SW480 (cell line): ENCODE results near the gene RAP1GAP.
"Not testable (repeated sequence)": the region's sequence is repeated elsewhere in the genome, so short reads cannot be mapped to it uniquely, and the experiment has no call there.

ENCODE experiments used
- DNase-seq: peaks from one replicate; pipeline ENCODE4 v3.0.0-alpha.2; 2016; ENCODE audit warnings: low spot score

The RAP1GAP gene

GRCh38 chr1:21644348-21644747 is 24.8 kb downstream of the RAP1GAP start:
- DNase-seq, result no peak

- no peak for DNase-seq
Measured at GRCh38 chr1:21643624-21644023, 25.5 kb downstream of the RAP1GAP start.

DNA sequence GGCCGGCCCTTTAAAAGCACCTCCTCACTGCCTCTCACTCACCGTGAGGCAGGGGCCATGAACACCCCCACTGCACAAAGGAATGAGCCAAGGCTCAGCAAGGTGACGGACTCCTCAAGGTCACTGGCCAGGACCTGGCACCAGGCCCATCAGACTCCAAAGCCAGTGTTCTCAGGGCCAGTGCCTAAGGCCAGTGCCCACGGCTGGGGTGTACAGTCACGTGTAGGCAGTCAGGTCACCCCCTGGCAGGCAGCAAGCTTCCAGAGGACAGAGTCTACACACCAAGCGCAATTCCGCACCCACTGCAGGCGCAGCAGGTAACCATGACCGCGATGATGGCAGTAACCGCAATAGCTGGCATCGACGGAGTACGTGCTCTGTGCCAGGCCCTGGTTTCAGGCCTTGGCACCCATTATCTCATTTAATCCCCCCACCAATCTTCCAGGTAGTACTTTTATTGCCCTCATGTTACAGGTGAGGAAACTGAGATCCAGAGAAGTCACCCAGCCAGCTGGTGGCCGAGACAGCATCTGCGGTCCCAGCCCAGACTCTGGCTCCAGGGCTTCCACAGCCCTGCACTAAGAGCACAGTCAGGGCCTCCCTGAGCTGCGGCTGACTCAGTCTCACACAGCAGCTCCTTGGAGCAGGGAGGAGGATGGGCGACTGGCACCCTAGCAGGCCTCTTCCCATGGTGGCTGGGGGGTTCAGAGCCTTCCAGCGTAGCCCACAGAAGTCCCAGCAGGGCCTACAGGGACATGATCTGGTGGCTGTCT is 27.0 kb downstream of the RAP1GAP start:
- no peak for DNase-seq

GRCh38 chr1:21641537-21641936 is 27.6 kb downstream of the RAP1GAP start:
- no peak for DNase-seq

- DNase-seq, result no peak
Measured at GRCh38 chr1:21641076-21641475, 28.1 kb downstream of the RAP1GAP start.

DNA sequence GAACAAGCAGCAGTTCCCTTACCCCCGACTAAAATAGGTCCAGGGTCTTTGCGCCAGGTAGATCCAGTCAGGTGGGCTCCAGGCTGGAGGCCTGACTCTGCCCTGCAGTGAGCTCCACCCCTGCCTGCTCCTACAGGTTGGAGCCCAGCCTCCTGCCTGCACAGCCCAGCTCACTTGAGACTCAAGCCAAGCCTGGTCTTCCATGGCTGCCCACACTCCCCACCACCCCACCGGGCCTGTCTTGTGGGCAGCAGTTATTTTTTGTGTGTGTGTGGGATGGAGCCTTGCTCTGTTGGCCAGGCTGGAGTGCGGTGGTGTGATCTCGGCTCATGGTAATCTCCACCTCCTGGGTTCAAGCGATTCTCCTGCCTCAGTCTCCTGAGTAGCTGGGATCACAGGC is 28.5 kb downstream of the RAP1GAP start:
- DNase-seq, result no peak

DNA sequence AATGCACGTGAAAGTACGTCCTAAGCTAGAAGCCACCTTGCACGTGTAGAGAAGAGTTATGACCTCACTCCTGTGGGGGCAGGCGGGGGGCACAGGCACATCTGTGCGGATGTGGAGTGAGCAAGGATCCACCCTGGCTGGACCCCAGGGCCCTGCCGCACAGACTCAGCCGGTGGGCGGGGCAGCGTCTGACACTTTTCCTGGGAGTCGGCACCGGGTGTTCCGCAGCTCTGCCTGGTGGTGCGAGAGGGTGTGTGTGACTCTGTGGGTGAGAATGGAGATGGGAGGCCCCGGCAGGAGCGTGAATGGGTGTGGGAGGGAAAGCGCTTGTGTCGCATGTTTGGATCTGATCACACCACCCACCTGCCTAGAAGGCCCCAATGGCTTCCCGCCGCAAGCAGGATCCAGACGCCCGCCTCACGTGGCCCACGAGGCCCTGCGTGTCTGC is 29.5 kb downstream of the RAP1GAP start:
- no peak for DNase-seq

DNA sequence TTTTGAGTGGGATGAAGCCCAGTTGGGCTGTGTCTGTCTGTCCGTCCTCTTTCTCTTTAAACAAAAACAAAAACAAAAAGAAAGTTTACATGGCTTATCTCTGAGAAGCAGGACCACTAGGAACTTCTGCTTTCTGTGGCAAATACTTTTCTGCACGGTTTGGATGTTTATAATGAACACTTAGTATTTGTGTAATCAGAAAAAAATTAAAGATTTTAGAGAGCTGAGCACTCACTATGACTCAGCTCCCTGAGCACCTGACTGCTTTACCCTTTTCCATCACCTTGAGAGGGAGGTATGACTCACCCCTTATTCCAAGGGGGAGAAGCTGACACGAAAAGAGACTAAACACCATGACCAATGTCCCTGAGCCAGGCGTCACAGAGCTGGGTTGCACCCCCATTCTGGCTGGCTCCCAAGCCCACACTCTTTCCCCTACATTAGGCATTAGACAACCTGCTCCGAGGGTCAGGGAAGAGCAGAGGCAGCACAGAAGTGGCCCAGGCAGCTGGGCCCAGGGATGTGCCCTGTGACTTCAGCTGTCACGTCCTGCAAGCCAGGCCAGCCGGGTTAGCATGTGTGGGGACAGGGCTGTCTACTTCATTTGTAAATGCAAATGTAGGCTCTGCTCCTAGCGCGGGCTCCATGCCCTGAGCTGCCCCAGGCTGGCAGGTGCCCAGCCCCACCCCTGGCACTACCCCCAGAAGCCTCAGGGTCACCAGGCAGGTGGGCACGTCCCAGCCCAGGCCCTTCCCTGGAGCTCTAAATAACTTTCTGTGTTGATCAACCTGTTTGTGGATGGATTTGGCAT is 30.4 kb downstream of the RAP1GAP start:
- DNase-seq, result peak; percentile 81

GRCh38 chr1:21637514-21637913 is 31.6 kb downstream of the RAP1GAP start:
- no peak for DNase-seq

DNA sequence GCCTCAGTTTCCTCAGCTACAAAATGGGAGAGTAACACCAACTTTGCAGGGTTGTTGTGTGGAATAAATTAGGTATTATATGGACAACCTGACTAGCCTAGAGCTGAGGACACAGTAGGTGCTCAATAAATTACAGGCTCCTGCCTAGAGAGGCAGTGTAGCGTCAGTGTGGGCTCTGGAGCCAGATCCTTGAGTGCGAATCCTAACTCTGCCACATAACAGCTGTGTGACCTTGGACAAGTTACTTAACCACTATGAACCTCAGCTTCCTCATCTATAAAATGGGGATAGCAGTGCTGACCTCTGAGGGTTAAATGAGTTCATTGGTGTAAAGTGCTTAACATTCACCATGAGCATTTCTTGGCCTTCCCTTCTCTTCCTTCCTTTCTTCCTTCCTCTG is 33.1 kb downstream of the RAP1GAP start:
- no peak for DNase-seq

DNA sequence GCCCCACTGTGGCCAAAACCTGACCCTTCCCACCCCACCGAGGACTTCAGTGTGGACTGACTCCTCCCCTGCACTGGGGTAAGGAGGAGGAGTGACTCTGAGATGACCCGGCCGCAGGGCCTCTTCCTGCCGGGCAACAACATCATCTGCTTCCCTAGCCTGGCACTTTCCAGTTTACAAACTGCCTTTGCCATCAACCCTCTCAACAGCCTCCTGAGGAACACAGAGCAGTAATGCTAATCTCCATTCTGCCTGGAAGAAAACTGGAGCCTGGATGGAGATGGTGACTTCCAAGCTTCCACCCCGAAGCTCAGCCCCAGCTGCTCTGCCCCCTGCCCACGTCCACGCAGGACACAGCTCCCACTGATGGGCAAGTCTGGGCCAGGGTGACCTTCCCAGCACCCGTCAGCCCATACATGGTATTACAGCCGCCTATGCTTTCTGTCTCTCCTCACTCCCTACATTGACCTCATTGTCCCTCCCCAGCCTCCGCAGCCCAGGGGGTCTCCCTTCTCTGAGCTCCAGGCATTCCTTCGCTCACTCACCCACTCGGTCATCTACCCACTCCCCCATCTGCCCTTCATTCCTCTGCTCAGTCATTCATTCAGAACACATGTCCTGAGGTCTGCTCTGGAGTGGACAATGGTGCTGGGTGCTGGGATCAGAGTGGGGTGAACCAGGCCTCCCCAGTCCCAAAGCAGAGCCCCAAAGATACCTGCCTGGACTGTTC is 34.2 kb downstream of the RAP1GAP start:
- no peak for DNase-seq

GRCh38 chr1:21633992-21634805 is 35.0 kb downstream of the RAP1GAP start:
- DNase-seq, result no peak

GRCh38 chr1:21633141-21633755 is 35.9 kb downstream of the RAP1GAP start:
- DNase-seq, result no peak

- peak; percentile 60 for DNase-seq
Measured at GRCh38 chr1:21631944-21632887, 36.9 kb downstream of the RAP1GAP start.

- DNase-seq, result not testable (repeated sequence)
Measured at GRCh38 chr1:21631590-21631943, 37.6 kb downstream of the RAP1GAP start.

DNA sequence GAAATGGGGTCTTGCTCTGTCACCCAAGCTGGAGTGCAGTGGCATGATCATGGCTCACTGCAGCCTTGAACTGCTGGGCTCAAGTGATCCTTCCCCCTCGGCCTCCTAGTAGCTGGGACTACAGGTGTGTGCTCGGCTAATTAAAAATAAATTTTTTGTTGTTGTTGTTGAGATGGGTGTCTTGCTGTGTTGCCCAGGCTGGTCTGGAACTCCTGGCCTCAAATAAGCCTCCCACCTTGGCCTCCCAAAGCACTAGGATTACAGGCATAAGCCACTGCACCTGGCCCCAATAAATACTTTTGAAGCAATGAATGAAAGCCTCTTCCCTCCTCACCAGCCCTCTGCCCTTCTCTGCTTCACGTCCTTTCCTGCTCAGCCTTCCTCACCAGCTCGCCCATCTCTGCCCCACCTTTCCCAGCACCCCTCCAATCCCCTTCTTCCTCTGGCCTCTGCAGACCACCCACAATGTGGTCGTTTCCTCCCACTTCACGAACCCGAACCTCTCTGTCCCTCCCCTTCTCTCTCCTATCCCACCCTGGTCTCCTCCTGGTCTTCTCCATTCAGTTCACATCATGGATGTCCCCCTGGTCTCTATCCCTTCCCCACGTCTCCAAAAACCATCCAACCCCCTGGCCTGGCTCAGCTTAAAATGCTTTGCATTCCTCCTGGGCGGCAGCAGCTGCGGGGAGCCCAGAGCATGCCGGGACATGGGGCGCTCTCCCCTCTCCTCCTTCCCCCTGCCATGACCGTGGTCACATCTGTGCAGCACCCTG is 38.4 kb downstream of the RAP1GAP start:
- DNase-seq, result no peak

- DNase-seq, result no peak
Measured at GRCh38 chr1:21629971-21630370, 39.2 kb downstream of the RAP1GAP start.

DNA sequence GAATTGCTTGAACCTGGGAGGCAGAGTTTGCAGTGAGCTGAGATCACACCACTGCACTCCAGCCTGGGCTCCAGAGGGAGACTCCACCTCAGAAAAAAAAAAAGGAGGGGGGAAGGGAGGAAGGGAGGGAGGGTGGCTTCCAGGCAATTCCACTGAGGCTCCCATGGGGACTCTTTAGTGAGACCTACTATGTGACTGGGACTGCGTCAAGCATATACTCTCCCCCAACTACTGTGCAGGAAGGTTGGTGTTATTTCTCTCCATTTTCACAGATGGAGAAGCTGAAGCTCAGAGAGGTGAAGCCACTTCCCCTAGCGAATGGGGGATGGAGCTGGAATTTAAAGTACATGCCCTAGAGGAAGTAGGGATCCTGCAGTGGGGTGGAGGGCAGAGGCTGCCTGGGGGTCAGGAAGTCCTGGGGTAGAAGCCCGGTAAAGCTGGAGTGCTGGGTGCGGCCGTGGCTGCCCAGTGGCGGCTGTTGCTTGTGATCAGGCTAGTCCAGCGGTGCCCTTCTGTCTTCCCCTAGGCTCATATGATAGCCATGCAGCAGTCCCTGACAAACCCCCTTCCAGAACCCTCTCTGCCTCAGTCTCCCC is 40.3 kb downstream of the RAP1GAP start:
- DNase-seq, result no peak

DNA sequence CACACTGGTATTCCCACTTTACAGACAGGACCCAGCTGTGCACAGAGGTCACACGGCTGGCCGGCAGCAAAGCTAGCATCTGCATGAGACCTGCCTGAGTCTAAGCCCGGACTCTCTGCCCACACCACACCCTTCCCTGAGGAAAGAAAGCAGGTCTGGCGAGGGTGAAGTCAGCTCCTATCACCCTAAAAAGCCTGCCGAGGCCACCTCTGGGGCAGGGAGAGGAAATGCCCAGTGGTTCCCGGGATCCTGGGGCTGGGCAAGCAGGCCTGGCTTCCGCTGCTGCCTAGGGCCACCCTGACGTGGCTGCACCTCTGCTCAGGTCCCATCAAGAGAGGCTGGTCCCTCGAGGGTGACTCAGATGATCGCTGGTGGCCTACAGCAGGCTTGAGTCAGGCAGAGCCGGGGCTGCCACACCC is 42.2 kb downstream of the RAP1GAP start:
- no peak for DNase-seq
